Neural progenitor cell (in vitro differentiated cells): ENCODE data around the gene CABP2. TPM values are rescaled to one million over a fixed set of nuclear protein-coding genes. Genes with fewer than 3 reads are reported as not detected.

Experiments used
- DNase-seq: peaks from one replicate; pipeline ENCODE4 v3.0.0-alpha.2; 2016; ENCODE audit warnings: low spot score
- H2AFZ ChIP-seq: fragments of 200-600 bp; sonication (generic); replicated peaks from 2 replicates; pipeline ENCODE4 v1.6.1; 2016; ENCODE audit warnings: antibody characterized with exemption
- H3F3A ChIP-seq: fragments of 200-600 bp; sonication (generic); 2 replicates; pipeline ENCODE4 v1.6.1; 2016; ENCODE audit warnings: antibody characterized with exemption, low read depth
- H3K27ac ChIP-seq: fragments of 200-600 bp; sonication (generic); 2 replicates; pipeline ENCODE4 v1.5.1; 2016; ENCODE audit warnings: mild to moderate bottlenecking
- H3K27me3 ChIP-seq: fragments of 200-600 bp; sonication (generic); 2 replicates; pipeline ENCODE4 v1.6.1; 2016; ENCODE audit warnings: mild to moderate bottlenecking, moderate library complexity
- H3K36me3 ChIP-seq: fragments of 200-600 bp; sonication (generic); 2 replicates; pipeline ENCODE4 v1.5.1; 2016
- H3K4me1 ChIP-seq: fragments of 200-600 bp; sonication (generic); 2 replicates; pipeline ENCODE4 v1.6.1; 2016; ENCODE audit warnings: mixed run types
- H3K4me2 ChIP-seq: fragments of 200-600 bp; sonication (generic); 2 replicates; pipeline ENCODE4 v1.6.1; 2016
- H3K4me3 ChIP-seq: fragments of 200-600 bp; sonication (generic); 2 replicates; pipeline ENCODE4 v1.5.1; 2016
- H3K79me2 ChIP-seq: fragments of 200-600 bp; sonication (generic); 2 replicates; pipeline ENCODE4 v1.6.1; 2016; ENCODE audit warnings: low read depth
- H3K9ac ChIP-seq: fragments of 200-600 bp; sonication (generic); 2 replicates; pipeline ENCODE4 v1.6.1; 2016
- H3K9me3 ChIP-seq: fragments of 200-600 bp; sonication (generic); 2 replicates; pipeline ENCODE4 v1.5.1; 2016; ENCODE audit warnings: low read depth
- H4K20me1 ChIP-seq: fragments of 200-600 bp; sonication (generic); 2 replicates; pipeline ENCODE4 v1.6.1; 2016; ENCODE audit warnings: low read depth
- H3K27ac Mint-ChIP-seq: 3 replicates; pipeline ENCODE4 v1.8.0; 2021; ENCODE audit warnings: mixed read lengths
- H3K27me3 Mint-ChIP-seq: 2 replicates; pipeline ENCODE4 v1.8.0; 2022; ENCODE audit warnings: low read depth, mild to moderate bottlenecking, inconsistent platforms, moderate library complexity, mixed read lengths; ENCODE audit not compliant: insufficient read depth
- H3K36me3 Mint-ChIP-seq: 3 replicates; pipeline ENCODE4 v1.8.0; 2021; ENCODE audit warnings: mixed read lengths
- H3K4me1 Mint-ChIP-seq: 3 replicates; pipeline ENCODE4 v1.8.0; 2021; ENCODE audit warnings: mixed read lengths
- H3K4me3 Mint-ChIP-seq: 3 replicates; pipeline ENCODE4 v1.8.0; 2021; ENCODE audit warnings: mild to moderate bottlenecking, moderate library complexity, mixed read lengths
- H3K9me3 Mint-ChIP-seq: 3 replicates; pipeline ENCODE4 v1.8.0; 2020; ENCODE audit warnings: mixed read lengths
- EZH2 ChIP-seq: fragments of 200-600 bp; sonication (generic); IDR thresholded peaks from 2 replicates; pipeline ENCODE4 v1.6.1; 2017; ENCODE audit warnings: antibody characterized with exemption, mild to moderate bottlenecking, moderate library complexity
- EZH2phosphoT487 ChIP-seq: fragments of 200-600 bp; sonication (generic); IDR thresholded peaks from 2 replicates; pipeline ENCODE4 v1.6.1; 2017; ENCODE audit warnings: antibody characterized with exemption
- total RNA-seq: library from RNA; depleted of rRNA; stranded (reverse); fragments of >200 nt; gene quantifications from 2 replicates; pipeline ENCODE4 v1.2.3, GENCODE V29; 2015; ENCODE audit warnings: low replicate concordance
- TF ChIP-seq, protein P1 (sequence below): fragments of 200-600 bp; sonication (generic); IDR thresholded peaks from 2 replicates; pipeline ENCODE4 v1.5.1; 2017; ENCODE audit warnings: antibody characterized with exemption, mild to moderate bottlenecking

CABP2 gene
- total RNA-seq, 1 donor from 2014 or later: not detected

DNA sequence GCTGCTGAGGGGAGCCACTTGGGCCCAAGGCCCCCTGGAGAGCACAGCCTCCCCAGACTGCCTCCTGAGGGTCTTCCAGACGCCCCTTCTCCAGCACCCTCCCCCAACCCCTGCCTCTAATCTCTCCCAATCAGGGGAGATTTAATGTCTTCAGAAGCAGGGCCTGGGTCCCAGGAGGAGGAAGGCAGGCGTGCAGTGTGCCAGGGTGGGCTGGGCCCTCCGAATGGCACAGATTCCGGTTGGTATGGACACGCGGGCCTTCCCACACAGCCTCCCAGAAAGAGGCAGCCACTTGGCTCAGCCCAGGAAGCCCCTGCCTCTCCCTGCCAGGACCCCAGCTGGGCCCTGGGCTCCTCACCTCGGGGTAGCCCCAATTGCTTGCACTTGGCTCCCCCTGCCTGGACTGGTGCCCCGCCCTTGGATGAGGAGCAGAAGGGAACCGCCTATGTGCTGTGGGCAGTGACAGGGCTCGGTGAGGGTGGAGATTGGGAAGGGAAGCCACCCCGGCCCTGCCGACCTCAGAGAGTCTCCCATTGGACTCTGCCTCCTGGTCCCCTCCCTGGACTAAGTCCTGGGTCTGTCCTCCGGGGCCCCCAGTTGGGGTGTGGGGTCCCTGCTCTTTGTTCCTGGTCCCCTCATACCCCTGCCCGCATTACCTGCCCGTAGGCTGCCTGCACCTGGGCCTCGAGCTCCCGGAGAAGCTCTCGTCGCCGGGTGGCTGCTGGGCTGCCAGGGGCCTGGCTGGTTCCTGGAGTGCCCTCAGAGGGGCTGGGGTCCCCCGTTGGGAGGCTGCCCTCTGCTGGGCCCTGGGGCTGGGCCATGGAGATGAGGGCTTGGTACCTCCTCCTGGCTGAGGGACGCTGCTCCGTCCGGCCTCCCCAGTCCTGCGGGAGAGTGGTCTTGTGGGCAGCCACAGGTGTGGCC is 572 bp upstream of the CABP2 start:
- Histone ChIP-seq H4K20me1 (no peaks in the 10 kb centered on the region), H3F3A (no peaks in the 10 kb centered on the region), H3K9ac (no peak overlapping the region), H3K4me1 (no peaks in the 10 kb centered on the region), H3K27ac (no peak overlapping the region), H3K4me2 (no peak overlapping the region), H3K36me3 (no peaks in the 10 kb centered on the region), H3K27me3 (no peaks in the 10 kb centered on the region), H3K9me3 (no peaks in the 10 kb centered on the region), H3K79me2 (no peaks in the 10 kb centered on the region), H2AFZ (no peak overlapping the region), H3K4me3 (no peak overlapping the region)
- DNase-seq: no peak
- no peaks in the 10 kb centered on the region for H3K36me3 Mint-ChIP-seq
- H3K9me3 Mint-ChIP-seq: peaks cover 8% of the 10 kb centered on the region
- H3K27ac Mint-ChIP-seq: peak overlapping the region; percentile 64
- TF ChIP-seq, protein P1, sequence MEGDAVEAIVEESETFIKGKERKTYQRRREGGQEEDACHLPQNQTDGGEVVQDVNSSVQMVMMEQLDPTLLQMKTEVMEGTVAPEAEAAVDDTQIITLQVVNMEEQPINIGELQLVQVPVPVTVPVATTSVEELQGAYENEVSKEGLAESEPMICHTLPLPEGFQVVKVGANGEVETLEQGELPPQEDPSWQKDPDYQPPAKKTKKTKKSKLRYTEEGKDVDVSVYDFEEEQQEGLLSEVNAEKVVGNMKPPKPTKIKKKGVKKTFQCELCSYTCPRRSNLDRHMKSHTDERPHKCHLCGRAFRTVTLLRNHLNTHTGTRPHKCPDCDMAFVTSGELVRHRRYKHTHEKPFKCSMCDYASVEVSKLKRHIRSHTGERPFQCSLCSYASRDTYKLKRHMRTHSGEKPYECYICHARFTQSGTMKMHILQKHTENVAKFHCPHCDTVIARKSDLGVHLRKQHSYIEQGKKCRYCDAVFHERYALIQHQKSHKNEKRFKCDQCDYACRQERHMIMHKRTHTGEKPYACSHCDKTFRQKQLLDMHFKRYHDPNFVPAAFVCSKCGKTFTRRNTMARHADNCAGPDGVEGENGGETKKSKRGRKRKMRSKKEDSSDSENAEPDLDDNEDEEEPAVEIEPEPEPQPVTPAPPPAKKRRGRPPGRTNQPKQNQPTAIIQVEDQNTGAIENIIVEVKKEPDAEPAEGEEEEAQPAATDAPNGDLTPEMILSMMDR: no peak
- TF ChIP-seq EZH2phosphoT487: no peak
- no peak for TF ChIP-seq EZH2
- peaks cover 11% of the 10 kb centered on the region for H3K27me3 Mint-ChIP-seq
- H3K4me1 Mint-ChIP-seq: peaks cover 11% of the 10 kb centered on the region
- H3K4me3 Mint-ChIP-seq: no peak overlapping the region

DNA sequence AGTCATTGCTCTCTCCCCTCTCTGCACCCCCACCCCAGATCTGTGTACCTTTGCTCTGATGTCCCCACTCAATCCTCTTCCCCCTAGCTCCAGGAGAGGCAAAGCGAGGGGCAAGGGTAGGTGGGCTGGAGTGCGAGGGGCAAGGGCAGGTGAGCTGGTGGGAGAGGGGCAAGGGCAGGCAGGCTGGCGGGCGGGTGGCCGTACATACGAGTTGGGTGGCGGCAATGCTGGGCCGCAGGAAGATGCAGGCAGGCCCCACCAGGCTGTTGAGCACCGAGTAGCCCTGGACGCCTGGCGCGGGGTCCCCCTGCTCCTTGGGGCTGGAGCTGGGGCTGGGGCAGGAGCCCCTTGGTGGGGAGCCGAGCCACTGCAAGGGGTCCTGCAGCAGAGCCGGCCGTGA is 908 bp downstream of the CABP2 start:
- no peak overlapping the region for H2AFZ ChIP-seq
- H3K27me3 Mint-ChIP-seq: peaks cover 10% of the 10 kb centered on the region
- H4K20me1 ChIP-seq: no peaks in the 10 kb centered on the region
- H3K9me3 Mint-ChIP-seq: peaks cover 5% of the 10 kb centered on the region
- no peaks in the 10 kb centered on the region for H3K36me3 Mint-ChIP-seq
- TF ChIP-seq, protein P1: no peak
- TF ChIP-seq EZH2phosphoT487 (no peak), EZH2 (no peak)
- H3K27me3 ChIP-seq: no peaks in the 10 kb centered on the region
- H3K4me3 ChIP-seq: no peak overlapping the region
- no peaks in the 10 kb centered on the region for H3F3A ChIP-seq
- no peak overlapping the region for H3K27ac Mint-ChIP-seq
- H3K4me1 Mint-ChIP-seq: peaks cover 11% of the 10 kb centered on the region
- H3K9me3 ChIP-seq: no peaks in the 10 kb centered on the region
- no peak overlapping the region for H3K4me3 Mint-ChIP-seq
- no peaks in the 10 kb centered on the region for H3K4me1 ChIP-seq
- no peaks in the 10 kb centered on the region for H3K79me2 ChIP-seq
- no peak overlapping the region for H3K9ac ChIP-seq
- no peak for DNase-seq
- H3K27ac ChIP-seq: no peak overlapping the region
- no peaks in the 10 kb centered on the region for H3K36me3 ChIP-seq
- H3K4me2 ChIP-seq: no peak overlapping the region

DNA sequence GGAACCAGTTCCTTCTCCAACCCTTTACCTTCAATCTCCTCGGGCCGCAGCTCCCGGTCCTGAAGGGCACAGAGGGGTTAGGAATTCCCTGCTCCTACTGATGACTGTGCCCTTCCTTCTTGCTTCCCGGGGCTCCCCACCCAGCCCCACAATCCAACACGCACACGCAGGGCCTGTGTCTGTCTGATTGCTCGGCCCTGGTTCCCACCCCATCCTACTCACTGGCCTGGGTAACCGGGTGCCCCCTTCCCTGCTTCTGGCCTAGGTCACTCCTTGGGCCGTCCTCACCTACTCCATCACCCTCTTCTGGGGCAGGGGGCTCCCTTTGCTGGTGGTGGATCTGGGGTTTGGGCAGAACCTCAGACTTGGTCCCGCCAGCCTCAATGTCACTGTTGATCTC is 1.3 kb downstream of the CABP2 start:
- no peak for DNase-seq
- Mint-ChIP-seq H3K4me3 (no peak overlapping the region), H3K4me1 (peaks cover 11% of the 10 kb centered on the region), H3K27me3 (peaks cover 12% of the 10 kb centered on the region), H3K36me3 (no peaks in the 10 kb centered on the region), H3K27ac (no peak overlapping the region), H3K9me3 (peaks cover 4% of the 10 kb centered on the region)
- no peaks in the 10 kb centered on the region for H3K36me3 ChIP-seq
- TF ChIP-seq EZH2phosphoT487 (no peak), EZH2 (no peak)
- TF ChIP-seq, protein P1: no peak
- no peak overlapping the region for H3K9ac ChIP-seq
- H3K4me3 ChIP-seq: no peak overlapping the region
- no peaks in the 10 kb centered on the region for H3K27me3 ChIP-seq
- H2AFZ ChIP-seq: no peak overlapping the region
- no peaks in the 10 kb centered on the region for H3F3A ChIP-seq
- H3K9me3 ChIP-seq: no peaks in the 10 kb centered on the region
- no peaks in the 10 kb centered on the region for H4K20me1 ChIP-seq
- no peak overlapping the region for H3K27ac ChIP-seq
- H3K79me2 ChIP-seq: no peaks in the 10 kb centered on the region
- no peaks in the 10 kb centered on the region for H3K4me1 ChIP-seq
- no peak overlapping the region for H3K4me2 ChIP-seq
